Stimulated activated CD8-positive, alpha-beta memory T cell treated with anti-CD3 and anti-CD28 coated beads, Interleukin-15, amount 100 ng/mL, for 48 hours (primary cell): ENCODE results near the gene PLXDC1.
"Not testable (repeated sequence)": the region's sequence is repeated elsewhere in the genome, so short reads cannot be mapped to it uniquely, and the experiment has no call there.

ENCODE experiments used
- DNase-seq, 2 donors: peaks; one replicate each; pipeline ENCODE4 v3.0.0-alpha.2; 2020; ENCODE audit warnings: low read depth in 2 of 2

The PLXDC1 gene

DNA sequence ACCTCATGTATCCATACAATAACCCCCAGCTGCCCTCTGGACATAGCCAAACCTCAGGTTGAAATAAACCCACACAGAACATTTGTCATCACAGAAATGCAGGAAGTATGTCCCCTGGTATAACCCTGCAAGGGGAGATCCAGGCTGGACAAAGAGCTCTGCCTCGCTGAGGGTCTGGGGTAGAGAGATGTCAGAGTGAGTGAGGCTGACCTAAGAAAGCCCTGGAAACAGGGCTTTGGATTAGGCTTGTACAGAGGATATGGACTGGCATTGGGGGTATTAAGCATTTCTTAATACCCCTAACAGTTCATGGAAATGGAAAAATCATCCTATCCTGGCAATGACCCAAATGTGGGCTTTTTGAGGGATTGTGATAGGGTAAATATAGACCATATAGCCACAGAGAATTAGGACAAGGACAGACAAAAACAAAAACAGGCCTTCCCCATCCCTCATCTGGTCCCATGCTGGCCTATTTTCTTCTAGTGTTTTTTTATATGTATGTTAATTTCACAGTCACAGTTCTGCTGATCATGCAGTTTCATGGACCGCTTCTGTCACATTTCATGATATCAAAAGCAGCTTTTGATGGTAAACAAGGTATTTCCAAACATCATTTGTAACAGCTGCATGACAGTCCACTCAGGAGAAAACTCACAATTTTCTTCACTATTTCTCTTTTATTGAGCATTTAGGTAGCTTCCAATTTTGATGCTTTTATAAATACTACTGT lies 26.1 kb downstream of the PLXDC1 start:
- DNase-seq, result no peak

DNA sequence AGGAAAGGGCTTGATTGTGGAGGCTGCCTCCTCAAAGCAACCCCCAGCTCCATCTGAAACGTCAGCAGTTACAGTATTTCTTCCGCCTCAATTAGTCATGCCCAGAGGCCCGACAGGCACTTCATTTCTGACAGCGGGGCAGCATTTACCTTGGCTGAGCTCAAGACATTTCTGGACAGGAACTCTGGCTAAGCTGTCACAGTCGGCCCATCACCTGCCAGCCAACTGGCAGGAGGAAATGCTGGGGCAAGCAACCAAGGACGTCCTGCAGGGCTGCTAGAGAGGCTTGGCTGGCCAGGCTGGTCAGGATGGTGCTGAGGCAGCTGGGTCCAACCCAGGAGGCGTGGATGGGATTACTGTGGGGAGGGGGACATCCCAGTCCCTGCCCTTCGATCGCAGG lies 27.8 kb downstream of the PLXDC1 start:
- no peak for DNase-seq

DNA sequence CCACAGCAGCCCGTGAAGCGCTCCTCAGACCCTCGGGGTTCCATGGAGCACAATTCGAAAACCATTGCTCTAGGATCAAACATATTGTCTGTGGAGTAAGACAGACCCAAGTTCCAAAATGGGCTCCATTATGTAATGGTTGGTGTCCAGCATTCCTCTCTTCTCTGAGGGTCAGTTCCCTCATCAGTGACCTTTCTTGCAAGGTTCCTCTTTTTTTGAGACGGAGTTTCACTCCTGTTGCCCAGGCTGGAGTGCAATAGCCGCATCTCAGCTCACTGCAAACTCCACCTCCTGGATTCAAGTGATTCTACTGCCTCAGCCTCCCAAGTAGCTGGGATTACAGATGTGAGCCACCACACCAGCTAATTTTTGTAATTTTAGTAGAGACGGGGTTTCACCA lies 28.4 kb downstream of the PLXDC1 start:
- DNase-seq, result no peak

- DNase-seq, result not testable (repeated sequence)
Observed at GRCh38 chr17:39121919-39122318, 29.5 kb downstream of the PLXDC1 start.

GRCh38 chr17:39118674-39119419 lies 32.6 kb downstream of the PLXDC1 start:
- DNase-seq, result no peak

DNA sequence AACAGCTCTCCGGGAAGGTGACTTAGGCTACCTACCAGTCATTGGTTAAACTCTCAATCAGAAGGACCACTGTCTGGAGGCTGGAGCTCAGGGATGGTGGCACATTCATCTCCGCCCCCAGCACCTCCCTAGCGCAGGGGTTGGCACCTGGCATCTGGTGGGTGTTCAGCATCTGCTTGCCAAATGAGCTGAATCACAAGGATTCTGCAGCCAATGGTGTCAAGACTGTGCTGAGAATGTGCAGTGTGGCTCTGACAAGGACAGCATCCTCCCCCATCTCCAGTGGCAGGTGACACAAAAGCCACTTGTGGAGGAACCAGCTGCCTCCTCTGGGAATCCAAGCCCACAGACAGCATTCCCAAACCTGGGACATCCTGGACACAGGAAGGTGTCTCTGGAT lies 35.2 kb downstream of the PLXDC1 start:
- DNase-seq, result no peak

DNA sequence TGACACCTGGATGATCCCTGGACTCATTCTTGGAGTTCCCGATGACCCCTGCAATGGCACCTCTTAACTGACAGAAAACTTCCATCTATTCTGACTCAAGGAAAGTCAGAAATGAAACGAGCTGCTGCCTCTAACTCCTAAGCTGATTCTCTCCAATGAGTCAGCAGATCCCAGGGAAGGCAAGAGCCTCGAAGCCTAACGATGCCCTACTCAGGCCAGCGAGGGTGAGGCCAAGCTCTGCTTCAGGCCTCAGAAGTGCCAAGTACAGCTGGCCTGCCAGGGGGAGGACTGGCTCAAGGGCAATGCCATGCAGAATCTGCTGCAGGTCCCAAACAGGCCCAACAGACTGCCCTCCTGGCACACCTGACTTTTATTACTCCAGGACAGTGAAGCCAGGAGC lies 36.3 kb downstream of the PLXDC1 start:
- no peak for DNase-seq

- no peak for DNase-seq
Observed at GRCh38 chr17:39114723-39115122, 36.7 kb downstream of the PLXDC1 start.

DNA sequence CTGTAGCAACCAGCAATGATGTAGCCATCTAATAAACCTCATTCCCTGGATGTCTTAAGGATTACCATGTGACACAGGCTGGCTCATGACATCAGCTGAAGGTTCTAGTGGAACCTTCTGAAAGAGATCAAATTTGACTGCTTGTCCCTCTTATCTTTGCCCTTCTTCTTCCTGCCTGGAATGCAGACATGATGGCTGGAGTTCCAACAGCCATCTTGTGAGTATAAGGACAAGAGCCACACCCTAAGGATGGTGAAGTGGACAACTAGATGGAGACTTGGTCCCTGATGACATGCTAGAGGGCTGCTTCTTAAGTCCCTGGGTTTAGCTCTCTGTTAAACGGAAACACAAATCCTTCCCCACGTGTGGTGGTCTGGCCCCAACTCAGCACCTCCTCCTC lies 37.6 kb downstream of the PLXDC1 start:
- DNase-seq, result no peak

- no peak for DNase-seq
Observed at GRCh38 chr17:39110435-39111136, 40.9 kb downstream of the PLXDC1 start.

DNA sequence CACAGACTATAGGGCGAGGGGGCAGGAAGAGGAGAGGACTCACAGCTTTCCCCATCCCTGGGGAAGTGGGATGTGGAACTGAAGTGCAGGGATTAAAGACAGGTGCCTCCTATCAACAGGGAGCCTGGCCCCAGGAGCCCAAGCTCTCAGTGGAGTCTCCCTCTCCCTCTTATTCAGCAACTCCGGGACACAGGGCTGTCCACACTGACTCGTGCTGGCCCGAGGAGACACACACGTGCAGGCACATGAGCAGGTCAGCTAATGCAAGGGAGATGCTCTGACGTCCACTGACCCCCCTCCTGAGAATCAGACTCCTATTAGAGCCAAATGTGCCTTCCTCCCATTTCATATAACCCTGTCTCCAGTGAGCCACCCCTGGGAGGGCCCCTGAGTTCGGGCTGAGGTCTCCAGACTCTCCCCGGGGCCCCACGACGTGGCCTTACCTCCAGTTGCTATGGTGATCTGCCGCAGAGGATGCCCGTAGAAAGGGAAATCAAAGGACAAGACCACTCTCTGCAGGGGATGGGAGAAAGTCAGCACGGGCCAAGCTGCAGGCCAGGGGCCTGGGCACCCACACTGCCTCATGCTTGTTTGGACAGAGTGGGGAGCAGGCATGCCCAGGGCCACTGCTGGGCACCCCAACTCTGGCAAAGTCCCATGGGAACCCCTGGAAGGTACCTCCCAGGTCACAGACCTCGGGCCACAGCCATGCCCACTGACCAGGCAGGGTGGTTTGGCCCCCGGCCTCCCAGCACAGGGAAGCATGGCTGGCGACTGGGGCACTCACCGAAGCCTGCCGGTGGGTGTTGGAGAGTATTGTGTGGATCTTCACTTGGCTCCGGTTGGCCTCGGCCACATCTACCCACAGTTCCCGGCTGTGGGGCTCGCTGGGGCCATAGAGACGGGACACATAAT lies 42.7 kb downstream of the PLXDC1 start:
- DNase-seq, result no peak

GRCh38 chr17:39107973-39108372 lies 43.5 kb downstream of the PLXDC1 start:
- no peak for DNase-seq

GRCh38 chr17:39107155-39107554 lies 44.3 kb downstream of the PLXDC1 start:
- no peak for DNase-seq

DNA sequence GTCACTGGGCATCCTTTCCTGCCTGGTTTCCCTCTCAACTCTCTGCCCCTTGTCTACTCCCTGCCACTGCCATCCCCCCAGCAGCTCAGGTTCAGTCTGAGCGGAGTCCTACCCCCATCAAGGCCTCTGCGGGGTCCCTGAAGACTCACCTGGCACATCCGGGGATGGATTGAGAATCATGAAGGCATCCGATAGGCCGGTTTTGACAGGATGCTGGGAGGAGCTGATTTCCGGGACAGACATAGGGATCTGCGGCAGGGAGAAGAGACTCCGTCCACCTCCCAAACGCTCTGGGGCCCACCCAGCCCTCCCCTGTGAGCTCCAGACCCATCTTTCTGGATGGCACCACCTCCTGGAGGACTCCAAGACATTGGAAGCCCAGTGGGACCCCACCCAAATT lies 45.7 kb downstream of the PLXDC1 start:
- no peak for DNase-seq

GRCh38 chr17:39104657-39105056 lies 46.8 kb downstream of the PLXDC1 start:
- DNase-seq, result no peak

DNA sequence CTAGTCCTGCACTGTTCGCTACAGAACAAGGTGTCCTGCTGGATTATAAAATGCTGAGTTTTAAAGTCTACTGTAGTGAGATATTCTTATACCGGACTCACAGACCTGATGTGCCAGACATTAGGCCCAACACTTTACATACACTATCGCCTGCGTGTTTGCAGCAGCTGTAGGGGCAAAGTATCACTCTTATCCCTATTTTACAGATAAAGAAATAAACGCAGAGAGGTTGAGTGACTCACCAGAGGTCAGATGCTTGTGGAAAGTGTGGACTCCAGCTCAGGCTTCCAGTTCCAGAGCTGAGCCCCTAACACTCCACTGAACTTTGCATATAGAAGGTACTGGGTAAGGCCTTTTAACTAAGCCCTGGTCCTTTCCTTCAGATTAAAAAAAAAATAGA lies 47.4 kb downstream of the PLXDC1 start:
- no peak for DNase-seq

- DNase-seq, result no peak
Observed at GRCh38 chr17:39101091-39101490, 50.3 kb downstream of the PLXDC1 start.

DNA sequence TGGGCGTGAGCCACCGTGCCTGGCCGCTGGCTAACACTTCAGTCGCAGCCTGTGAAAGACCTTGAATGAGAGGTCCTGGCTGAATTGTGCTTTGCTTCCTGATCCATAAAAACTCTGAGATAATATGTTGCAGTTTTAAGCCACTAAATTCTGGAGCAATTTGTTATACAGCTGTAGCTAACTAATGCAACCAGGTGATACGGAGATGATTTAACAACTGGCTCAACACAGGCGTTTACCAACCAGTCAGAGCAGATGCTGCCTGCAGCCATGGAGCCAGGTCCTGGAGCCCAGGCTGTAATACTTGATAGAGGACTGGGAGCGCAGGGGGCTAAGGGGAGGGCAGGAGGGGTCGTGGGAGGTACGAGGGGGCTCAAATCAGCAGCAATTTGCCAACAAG lies 50.9 kb downstream of the PLXDC1 start:
- DNase-seq, result no peak

DNA sequence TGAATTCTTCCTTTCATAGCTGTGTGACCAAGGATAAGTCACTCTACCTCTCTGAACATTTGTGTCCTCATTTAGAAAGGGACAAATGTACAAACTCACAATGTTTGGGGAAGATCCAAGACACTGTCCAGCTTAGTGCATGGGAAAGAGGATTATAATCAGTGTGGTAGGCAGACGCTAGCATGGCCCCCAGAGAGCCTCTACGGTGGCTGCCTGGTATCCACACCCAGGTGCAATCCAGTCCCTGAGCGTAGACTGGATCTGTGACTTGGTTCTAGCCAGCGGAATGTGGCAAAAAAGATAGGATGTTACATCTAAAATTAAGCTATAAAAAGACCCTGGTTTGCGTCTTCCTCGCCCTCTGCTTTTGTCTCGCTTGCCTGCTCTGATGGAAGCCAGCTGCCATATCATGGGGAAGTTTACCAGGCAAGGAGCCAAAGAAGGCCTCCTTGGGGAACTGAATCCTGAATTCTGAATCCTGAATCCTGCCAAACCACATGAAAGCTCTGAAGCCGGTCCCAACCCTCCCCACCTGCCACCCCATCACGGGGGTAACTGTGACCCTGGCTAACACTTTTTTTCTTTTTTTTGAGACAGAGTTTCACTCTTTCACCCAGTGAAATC lies 51.7 kb downstream of the PLXDC1 start:
- no peak for DNase-seq

DNA sequence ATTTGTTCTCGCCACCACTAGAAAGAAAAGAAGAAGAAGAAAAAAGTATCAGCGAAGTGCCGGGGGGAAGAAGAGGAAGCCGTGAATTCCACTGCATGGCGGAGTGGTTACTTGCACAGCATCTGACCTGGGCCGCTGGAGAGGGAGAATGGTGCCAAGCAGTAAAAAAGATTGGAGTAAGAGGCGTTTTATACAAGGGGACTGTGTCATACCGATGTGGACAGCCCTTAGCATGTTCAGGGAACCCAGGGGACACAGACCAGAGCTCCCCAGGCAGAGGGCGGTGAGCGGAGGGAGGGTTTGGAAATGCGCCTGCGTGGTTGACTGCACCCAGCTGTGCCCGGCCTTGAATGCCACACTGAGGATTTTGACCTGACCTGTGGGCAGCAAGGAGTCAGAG lies 52.8 kb downstream of the PLXDC1 start:
- DNase-seq, result no peak

- no peak for DNase-seq
Observed at GRCh38 chr17:39097537-39097936, 53.9 kb downstream of the PLXDC1 start.
